ENCODE data around the gene RBM15.
A peak's percentile ranks its signal among the peaks of the same experiment; 100 is the strongest.

RBM15 gene

DNA sequence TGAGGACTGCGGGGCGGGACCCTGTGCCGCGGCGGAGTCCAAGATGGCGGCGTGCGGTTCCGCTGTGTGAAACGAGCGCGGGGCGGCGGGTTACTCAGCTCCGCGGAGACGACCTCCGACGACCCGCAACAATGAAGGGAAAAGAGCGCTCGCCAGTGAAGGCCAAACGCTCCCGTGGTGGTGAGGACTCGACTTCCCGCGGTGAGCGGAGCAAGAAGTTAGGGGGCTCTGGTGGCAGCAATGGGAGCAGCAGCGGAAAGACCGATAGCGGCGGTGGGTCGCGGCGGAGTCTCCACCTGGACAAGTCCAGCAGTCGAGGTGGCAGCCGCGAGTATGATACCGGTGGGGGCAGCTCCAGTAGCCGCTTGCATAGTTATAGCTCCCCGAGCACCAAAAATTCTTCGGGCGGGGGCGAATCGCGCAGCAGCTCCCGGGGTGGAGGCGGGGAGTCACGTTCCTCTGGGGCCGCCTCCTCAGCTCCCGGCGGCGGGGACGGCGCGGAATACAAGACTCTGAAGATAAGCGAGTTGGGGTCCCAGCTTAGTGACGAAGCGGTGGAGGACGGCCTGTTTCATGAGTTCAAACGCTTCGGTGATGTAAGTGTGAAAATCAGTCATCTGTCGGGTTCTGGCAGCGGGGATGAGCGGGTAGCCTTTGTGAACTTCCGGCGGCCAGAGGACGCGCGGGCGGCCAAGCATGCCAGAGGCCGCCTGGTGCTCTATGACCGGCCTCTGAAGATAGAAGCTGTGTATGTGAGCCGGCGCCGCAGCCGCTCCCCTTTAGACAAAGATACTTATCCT is 430 bp downstream of the RBM15 start (continued):
- peak; percentile 42; the same call in 1 of the 2 replicates for TF ChIP-seq MYNN (tag by site-specific recombination; IDR thresholded peaks at IDR 0.05; ENCODE audit: borderline replicate concordance)
- TF ChIP-seq YY1 (tag by site-specific recombination; IDR thresholded peaks at IDR 0.05), result peak; percentile 96
- no peak for TF ChIP-seq ZNF621 (tag by site-specific recombination; IDR thresholded peaks at IDR 0.05)
- no peak for TF ChIP-seq GLIS1 (tag by site-specific recombination; IDR thresholded peaks at IDR 0.05)
- TF ChIP-seq ZNF658 (tag by site-specific recombination; IDR thresholded peaks at IDR 0.05), result no peak
- TF ChIP-seq, protein P1, sequence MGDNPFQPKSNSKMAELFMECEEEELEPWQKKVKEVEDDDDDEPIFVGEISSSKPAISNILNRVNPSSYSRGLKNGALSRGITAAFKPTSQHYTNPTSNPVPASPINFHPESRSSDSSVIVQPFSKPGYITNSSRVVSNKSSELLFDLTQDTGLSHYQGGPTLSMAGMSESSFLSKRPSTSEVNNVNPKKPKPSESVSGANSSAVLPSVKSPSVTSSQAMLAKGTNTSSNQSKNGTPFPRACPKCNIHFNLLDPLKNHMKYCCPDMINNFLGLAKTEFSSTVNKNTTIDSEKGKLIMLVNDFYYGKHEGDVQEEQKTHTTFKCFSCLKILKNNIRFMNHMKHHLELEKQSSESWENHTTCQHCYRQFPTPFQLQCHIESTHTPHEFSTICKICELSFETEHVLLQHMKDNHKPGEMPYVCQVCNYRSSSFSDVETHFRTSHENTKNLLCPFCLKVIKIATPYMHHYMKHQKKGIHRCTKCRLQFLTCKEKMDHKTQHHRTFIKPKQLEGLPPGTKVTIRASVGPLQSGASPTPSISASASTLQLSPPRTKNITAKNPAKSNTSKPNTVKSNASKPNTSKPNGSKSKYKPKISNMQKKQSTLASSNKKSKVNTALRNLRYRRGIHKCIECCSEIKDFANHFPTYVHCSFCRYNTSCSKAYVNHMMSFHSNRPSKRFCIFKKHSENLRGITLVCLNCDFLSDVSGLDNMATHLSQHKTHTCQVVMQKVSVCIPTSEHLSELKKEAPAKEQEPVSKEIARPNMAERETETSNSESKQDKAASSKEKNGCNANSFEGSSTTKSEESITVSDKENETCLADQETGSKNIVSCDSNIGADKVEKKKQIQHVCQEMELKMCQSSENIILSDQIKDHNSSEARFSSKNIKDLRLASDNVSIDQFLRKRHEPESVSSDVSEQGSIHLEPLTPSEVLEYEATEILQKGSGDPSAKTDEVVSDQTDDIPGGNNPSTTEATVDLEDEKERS (tag by site-specific recombination; IDR thresholded peaks at IDR 0.05), result no peak
- no peak for TF ChIP-seq ZNF433 (tag by site-specific recombination; IDR thresholded peaks at IDR 0.05; ENCODE audit: low read depth)
- TF ChIP-seq SP2 (tag by site-specific recombination; IDR thresholded peaks at IDR 0.05), result peak; percentile 49
- TF ChIP-seq, protein P2, sequence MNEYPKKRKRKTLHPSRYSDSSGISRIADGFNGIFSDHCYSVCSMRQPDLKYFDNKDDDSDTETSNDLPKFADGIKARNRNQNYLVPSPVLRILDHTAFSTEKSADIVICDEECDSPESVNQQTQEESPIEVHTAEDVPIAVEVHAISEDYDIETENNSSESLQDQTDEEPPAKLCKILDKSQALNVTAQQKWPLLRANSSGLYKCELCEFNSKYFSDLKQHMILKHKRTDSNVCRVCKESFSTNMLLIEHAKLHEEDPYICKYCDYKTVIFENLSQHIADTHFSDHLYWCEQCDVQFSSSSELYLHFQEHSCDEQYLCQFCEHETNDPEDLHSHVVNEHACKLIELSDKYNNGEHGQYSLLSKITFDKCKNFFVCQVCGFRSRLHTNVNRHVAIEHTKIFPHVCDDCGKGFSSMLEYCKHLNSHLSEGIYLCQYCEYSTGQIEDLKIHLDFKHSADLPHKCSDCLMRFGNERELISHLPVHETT (tag by site-specific recombination; IDR thresholded peaks at IDR 0.05), result peak; percentile 46; the same call in 1 of the 2 replicates
- no peak for TF ChIP-seq ZNF350 (tag by site-specific recombination; IDR thresholded peaks at IDR 0.05)
- no peak for TF ChIP-seq ZNF354C (tag by site-specific recombination; IDR thresholded peaks at IDR 0.05; ENCODE audit: borderline replicate concordance, low read depth)
- peak; percentile 69; the same call in 1 of the 2 replicates for TF ChIP-seq ZSCAN30 (tag by site-specific recombination; IDR thresholded peaks at IDR 0.05)
- no peak for TF ChIP-seq FEZF1 (tag by site-specific recombination; IDR thresholded peaks at IDR 0.05)
- no peak for TF ChIP-seq ZNF677 (tag by site-specific recombination; IDR thresholded peaks at IDR 0.05)
- TF ChIP-seq, protein P3, sequence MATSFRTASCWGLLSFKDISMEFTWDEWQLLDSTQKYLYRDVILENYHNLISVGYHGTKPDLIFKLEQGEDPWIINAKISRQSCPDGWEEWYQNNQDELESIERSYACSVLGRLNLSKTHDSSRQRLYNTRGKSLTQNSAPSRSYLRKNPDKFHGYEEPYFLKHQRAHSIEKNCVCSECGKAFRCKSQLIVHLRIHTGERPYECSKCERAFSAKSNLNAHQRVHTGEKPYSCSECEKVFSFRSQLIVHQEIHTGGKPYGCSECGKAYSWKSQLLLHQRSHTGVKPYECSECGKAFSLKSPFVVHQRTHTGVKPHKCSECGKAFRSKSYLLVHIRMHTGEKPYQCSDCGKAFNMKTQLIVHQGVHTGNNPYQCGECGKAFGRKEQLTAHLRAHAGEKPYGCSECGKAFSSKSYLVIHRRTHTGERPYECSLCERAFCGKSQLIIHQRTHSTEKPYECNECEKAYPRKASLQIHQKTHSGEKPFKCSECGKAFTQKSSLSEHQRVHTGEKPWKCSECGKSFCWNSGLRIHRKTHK (tag by site-specific recombination; IDR thresholded peaks at IDR 0.05), result no peak
- TF ChIP-seq ZFHX2 (tag by site-specific recombination; conservative IDR thresholded peaks at IDR 0.05), result peak; percentile 79
- no peak; the same call in 1 of the 2 replicates for TF ChIP-seq ZBTB20 (tag by site-specific recombination; IDR thresholded peaks at IDR 0.05)
- no peak for TF ChIP-seq BCL11A (tag by site-specific recombination; IDR thresholded peaks at IDR 0.05; ENCODE audit: low read depth)
- TF ChIP-seq ZNF416 (tag by site-specific recombination; IDR thresholded peaks at IDR 0.05), result no peak
- peak; percentile 13; the same call in 1 of the 2 replicates for TF ChIP-seq GLI4 (tag by site-specific recombination; IDR thresholded peaks at IDR 0.05)
- TF ChIP-seq KLF16 (tag by site-specific recombination; IDR thresholded peaks at IDR 0.05), result peak; percentile 83
- no peak for TF ChIP-seq ZFP3 (tag by site-specific recombination; IDR thresholded peaks at IDR 0.05; ENCODE audit: low read depth)
- TF ChIP-seq, protein P4, sequence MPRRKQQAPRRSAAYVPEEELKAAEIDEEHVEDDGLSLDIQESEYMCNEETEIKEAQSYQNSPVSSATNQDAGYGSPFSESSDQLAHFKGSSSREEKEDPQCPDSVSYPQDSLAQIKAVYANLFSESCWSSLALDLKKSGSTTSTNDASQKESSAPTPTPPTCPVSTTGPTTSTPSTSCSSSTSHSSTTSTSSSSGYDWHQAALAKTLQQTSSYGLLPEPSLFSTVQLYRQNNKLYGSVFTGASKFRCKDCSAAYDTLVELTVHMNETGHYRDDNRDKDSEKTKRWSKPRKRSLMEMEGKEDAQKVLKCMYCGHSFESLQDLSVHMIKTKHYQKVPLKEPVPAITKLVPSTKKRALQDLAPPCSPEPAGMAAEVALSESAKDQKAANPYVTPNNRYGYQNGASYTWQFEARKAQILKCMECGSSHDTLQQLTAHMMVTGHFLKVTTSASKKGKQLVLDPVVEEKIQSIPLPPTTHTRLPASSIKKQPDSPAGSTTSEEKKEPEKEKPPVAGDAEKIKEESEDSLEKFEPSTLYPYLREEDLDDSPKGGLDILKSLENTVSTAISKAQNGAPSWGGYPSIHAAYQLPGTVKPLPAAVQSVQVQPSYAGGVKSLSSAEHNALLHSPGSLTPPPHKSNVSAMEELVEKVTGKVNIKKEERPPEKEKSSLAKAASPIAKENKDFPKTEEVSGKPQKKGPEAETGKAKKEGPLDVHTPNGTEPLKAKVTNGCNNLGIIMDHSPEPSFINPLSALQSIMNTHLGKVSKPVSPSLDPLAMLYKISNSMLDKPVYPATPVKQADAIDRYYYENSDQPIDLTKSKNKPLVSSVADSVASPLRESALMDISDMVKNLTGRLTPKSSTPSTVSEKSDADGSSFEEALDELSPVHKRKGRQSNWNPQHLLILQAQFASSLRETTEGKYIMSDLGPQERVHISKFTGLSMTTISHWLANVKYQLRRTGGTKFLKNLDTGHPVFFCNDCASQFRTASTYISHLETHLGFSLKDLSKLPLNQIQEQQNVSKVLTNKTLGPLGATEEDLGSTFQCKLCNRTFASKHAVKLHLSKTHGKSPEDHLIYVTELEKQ (tag by site-specific recombination; IDR thresholded peaks at IDR 0.05; ENCODE audit: borderline replicate concordance), result no peak
- TF ChIP-seq, protein P5, sequence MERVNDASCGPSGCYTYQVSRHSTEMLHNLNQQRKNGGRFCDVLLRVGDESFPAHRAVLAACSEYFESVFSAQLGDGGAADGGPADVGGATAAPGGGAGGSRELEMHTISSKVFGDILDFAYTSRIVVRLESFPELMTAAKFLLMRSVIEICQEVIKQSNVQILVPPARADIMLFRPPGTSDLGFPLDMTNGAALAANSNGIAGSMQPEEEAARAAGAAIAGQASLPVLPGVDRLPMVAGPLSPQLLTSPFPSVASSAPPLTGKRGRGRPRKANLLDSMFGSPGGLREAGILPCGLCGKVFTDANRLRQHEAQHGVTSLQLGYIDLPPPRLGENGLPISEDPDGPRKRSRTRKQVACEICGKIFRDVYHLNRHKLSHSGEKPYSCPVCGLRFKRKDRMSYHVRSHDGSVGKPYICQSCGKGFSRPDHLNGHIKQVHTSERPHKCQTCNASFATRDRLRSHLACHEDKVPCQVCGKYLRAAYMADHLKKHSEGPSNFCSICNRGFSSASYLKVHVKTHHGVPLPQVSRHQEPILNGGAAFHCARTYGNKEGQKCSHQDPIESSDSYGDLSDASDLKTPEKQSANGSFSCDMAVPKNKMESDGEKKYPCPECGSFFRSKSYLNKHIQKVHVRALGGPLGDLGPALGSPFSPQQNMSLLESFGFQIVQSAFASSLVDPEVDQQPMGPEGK (tag by site-specific recombination; IDR thresholded peaks at IDR 0.05), result peak; percentile 37
- TF ChIP-seq TCF7L2 (IDR thresholded peaks at IDR 0.05; ENCODE audit: borderline replicate concordance, low read depth, low read length), result no peak
- no peak for TF ChIP-seq ZNF292 (tag by site-specific recombination; IDR thresholded peaks at IDR 0.05; ENCODE audit: borderline replicate concordance, low read depth)
- TF ChIP-seq ZNF23 (tag by site-specific recombination; IDR thresholded peaks at IDR 0.05; ENCODE audit: borderline replicate concordance), result no peak
- no peak for TF ChIP-seq ZNF521 (tag by site-specific recombination; IDR thresholded peaks at IDR 0.05)
- no peak for TF ChIP-seq KLF1 (tag by site-specific recombination; IDR thresholded peaks at IDR 0.05)

Data from HEK293 (cell line).